H9 (cell line): ENCODE results near the gene APP. TPM values are rescaled to one million over a fixed set of nuclear protein-coding genes. Genes with fewer than 3 reads are reported as not detected.

ENCODE experiments used
- DNase-seq: peaks from one replicate; pipeline ENCODE4 v3.0.0-alpha.2; 2017
- H2AFZ ChIP-seq: one replicate; pipeline ENCODE4 v1.6.1; 2013; ENCODE audit warnings: mild to moderate bottlenecking, low read length, control low read depth, moderate library complexity
- H2AK5ac ChIP-seq: 2 replicates; pipeline ENCODE4 v1.6.1; 2013; ENCODE audit warnings: low read length, control low read depth, mixed read lengths; ENCODE audit not compliant: insufficient read length
- H2BK120ac ChIP-seq: one replicate; pipeline ENCODE4 v1.6.1; 2013; ENCODE audit warnings: low read depth, mild to moderate bottlenecking, low read length, control low read depth, inconsistent platforms; ENCODE audit not compliant: poor library complexity, severe bottlenecking
- H2BK12ac ChIP-seq: 2 replicates; pipeline ENCODE4 v1.6.1; 2013; ENCODE audit warnings: low read length, control low read depth, mixed read lengths, low read depth; ENCODE audit not compliant: insufficient read length
- H2BK15ac ChIP-seq: 2 replicates; pipeline ENCODE4 v1.6.1; 2013; ENCODE audit warnings: low read depth, low read length, control low read depth
- H2BK20ac ChIP-seq: one replicate; pipeline ENCODE4 v1.6.1; 2013; ENCODE audit warnings: low read depth, mild to moderate bottlenecking, low read length, control low read depth, inconsistent platforms; ENCODE audit not compliant: poor library complexity, severe bottlenecking
- H2BK5ac ChIP-seq: 2 replicates; pipeline ENCODE4 v1.6.1; 2013; ENCODE audit warnings: low read length, control low read depth, mixed read lengths; ENCODE audit not compliant: insufficient read length
- H3K14ac ChIP-seq: 2 replicates; pipeline ENCODE4 v1.6.1; 2013; ENCODE audit warnings: low read length, control low read depth; ENCODE audit not compliant: insufficient read depth
- H3K18ac ChIP-seq: 2 replicates; pipeline ENCODE4 v1.6.1; 2013; ENCODE audit warnings: low read depth, mild to moderate bottlenecking, mixed read lengths, low read length, control low read depth; ENCODE audit not compliant: insufficient read length
- H3K23ac ChIP-seq: 2 replicates; pipeline ENCODE4 v1.6.1; 2013; ENCODE audit warnings: low read length, control low read depth, mixed read lengths, low read depth; ENCODE audit not compliant: insufficient read length
- H3K23me2 ChIP-seq: 2 replicates; pipeline ENCODE4 v1.6.1; 2013; ENCODE audit warnings: low read depth, mild to moderate bottlenecking, mixed read lengths, low read length, control low read depth; ENCODE audit not compliant: insufficient read length, poor library complexity, severe bottlenecking
- H3K27ac ChIP-seq: 2 replicates; pipeline ENCODE4 v1.5.1; 2013; ENCODE audit warnings: low read length, control low read depth, mixed read lengths, low read depth; ENCODE audit not compliant: insufficient read length
- H3K27me3 ChIP-seq: 2 replicates; pipeline ENCODE4 v1.6.1; 2013; ENCODE audit warnings: low read length, control low read depth, inconsistent platforms; ENCODE audit not compliant: insufficient read depth
- H3K4ac ChIP-seq: 2 replicates; pipeline ENCODE4 v1.6.1; 2013; ENCODE audit warnings: low read depth, mild to moderate bottlenecking, control low read depth, inconsistent platforms, low read length, moderate library complexity
- H3K4me1 ChIP-seq: 2 replicates; pipeline ENCODE4 v1.6.1; 2013; ENCODE audit warnings: low read length, control low read depth, inconsistent platforms; ENCODE audit not compliant: insufficient read depth
- H3K4me2 ChIP-seq: 2 replicates; pipeline ENCODE4 v1.6.1; 2013; ENCODE audit warnings: low read length, control low read depth, mixed read lengths; ENCODE audit not compliant: insufficient read length, insufficient read depth
- H3K56ac ChIP-seq: 2 replicates; pipeline ENCODE4 v1.6.1; 2013; ENCODE audit warnings: low read depth, mild to moderate bottlenecking, mixed read lengths, low read length, control low read depth; ENCODE audit not compliant: insufficient read length
- H3K79me1 ChIP-seq: 2 replicates; pipeline ENCODE4 v1.6.1; 2013; ENCODE audit warnings: low read depth, mild to moderate bottlenecking, moderate library complexity, low read length, control low read depth, inconsistent platforms; ENCODE audit not compliant: insufficient read depth, poor library complexity, severe bottlenecking
- H3K79me2 ChIP-seq: 2 replicates; pipeline ENCODE4 v1.6.1; 2013; ENCODE audit warnings: low read length, control low read depth, inconsistent platforms; ENCODE audit not compliant: insufficient read depth
- H3K9ac ChIP-seq: 2 replicates; pipeline ENCODE4 v1.6.1; 2013; ENCODE audit warnings: low read length, control low read depth, mixed read lengths; ENCODE audit not compliant: insufficient read length; ENCODE audit errors: extremely low read depth
- H3K9me3 ChIP-seq: one replicate; pipeline ENCODE4 v1.6.1; 2013; ENCODE audit warnings: low read depth, low read length, inconsistent platforms; ENCODE audit not compliant: control insufficient read depth
- H3T11ph ChIP-seq: one replicate; pipeline ENCODE4 v1.6.1; 2013; ENCODE audit warnings: mild to moderate bottlenecking, low read length, control low read depth, inconsistent platforms
- H4K20me1 ChIP-seq: one replicate; pipeline ENCODE4 v1.6.1; 2013; ENCODE audit not compliant: control insufficient read depth, insufficient read length, insufficient read depth
- H4K5ac ChIP-seq: 2 replicates; pipeline ENCODE4 v1.6.1; 2013; ENCODE audit warnings: low read depth, mild to moderate bottlenecking, mixed read lengths, low read length, control low read depth; ENCODE audit not compliant: insufficient read length
- H4K8ac ChIP-seq: replicated peaks from 2 replicates; pipeline ENCODE4 v1.6.1; 2013; ENCODE audit warnings: low read length, control low read depth, mixed read lengths, low read depth; ENCODE audit not compliant: insufficient read length
- H4K91ac ChIP-seq: 2 replicates; pipeline ENCODE4 v1.6.1; 2013; ENCODE audit warnings: low read depth, mild to moderate bottlenecking, moderate library complexity, mixed read lengths, low read length, control low read depth; ENCODE audit not compliant: insufficient read length
- H3K27ac Mint-ChIP-seq, 3 experiments: 2 replicates in 2 of 3; 3 replicates in 1 of 3; pipeline ENCODE4 v1.8.0; 2020 to 2021; ENCODE audit warnings: mixed read lengths in 3 of 3, mild to moderate bottlenecking in 1 of 3, moderate library complexity in 1 of 3
- H3K27me3 Mint-ChIP-seq: 2 replicates; pipeline ENCODE4 v1.8.0; 2021; ENCODE audit warnings: low read depth, mild to moderate bottlenecking, moderate library complexity, mixed read lengths
- H3K36me3 Mint-ChIP-seq, 3 experiments: 2 replicates in 2 of 3; 3 replicates in 1 of 3; pipeline ENCODE4 v1.8.0; 2020 to 2021; ENCODE audit warnings: low read depth in 3 of 3, mixed read lengths in 3 of 3; ENCODE audit not compliant: insufficient read depth in 1 of 3
- H3K4me1 Mint-ChIP-seq, 2 experiments: 2 replicates each; pipeline ENCODE4 v1.8.0; 2020; ENCODE audit warnings: mixed read lengths in 2 of 2
- H3K4me3 Mint-ChIP-seq, 2 experiments: 2 replicates in 1 of 2; 3 replicates in 1 of 2; pipeline ENCODE4 v1.8.0; 2020 to 2021; ENCODE audit warnings: mild to moderate bottlenecking in 2 of 2, mixed read lengths in 2 of 2, moderate library complexity in 1 of 2
- H3K9me3 Mint-ChIP-seq, 2 experiments: 2 replicates in 1 of 2; 3 replicates in 1 of 2; pipeline ENCODE4 v1.8.0; 2020; ENCODE audit warnings: mild to moderate bottlenecking in 2 of 2, mixed read lengths in 2 of 2, moderate library complexity in 1 of 2
- WGBS: extraction: QIAGEN DNeasy Blood & Tissue Kit; methylation state at CpG from one replicate; pipeline ENCODE4 v1.1.7; 2013; ENCODE audit warnings: missing lambda C conversion rate, low lambda C conversion rate, mixed read lengths; ENCODE audit not compliant: insufficient read length; ENCODE audit errors: extremely low coverage; 5-methylcytosine and 5-hydroxymethylcytosine counted together
- total RNA-seq: library from RNA; stranded (reverse); gene quantifications from 2 replicates; pipeline ENCODE4 v1.2.1, GENCODE V29; 2021
- TF ChIP-seq, protein P1 (sequence below): fragments of 200-600 bp; sonication (generic); conservative IDR thresholded peaks from 3 replicates; pipeline ENCODE4 v1.8.0; 2021; ENCODE audit warnings: antibody characterized with exemption, mild to moderate bottlenecking

The APP gene
- total RNA-seq, 1 experiment from 2014 or later = 380 TPM

DNA sequence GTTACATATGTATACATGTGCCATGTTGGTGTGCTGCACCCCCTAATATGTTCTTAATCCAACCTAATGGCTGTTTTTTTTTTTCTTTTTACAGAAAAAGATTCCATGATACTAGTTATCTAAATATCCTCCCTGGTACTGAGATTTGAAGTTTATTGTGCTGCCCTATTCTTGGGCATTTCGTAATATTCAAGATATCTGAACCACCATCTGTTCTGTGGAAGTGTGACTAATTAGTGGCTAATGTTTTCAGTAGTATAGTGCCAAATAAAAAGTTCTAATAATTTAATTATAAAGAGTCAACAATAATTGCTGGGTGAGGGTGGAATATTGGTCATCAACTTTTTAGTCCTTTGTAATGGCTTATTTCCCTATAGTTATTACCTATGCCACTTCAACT lies 218.3 kb downstream of the APP start:
- Histone ChIP-seq H2AFZ (no peak overlapping the region), H3K27me3 (no peaks in the 10 kb centered on the region), H3K79me1 (no peaks in the 10 kb centered on the region), H4K20me1 (no peaks in the 10 kb centered on the region), H4K5ac (no peak overlapping the region), H2AK5ac (no peak overlapping the region), H3K4me1 (no peaks in the 10 kb centered on the region), H3T11ph (no peak overlapping the region), H3K14ac (no peak overlapping the region), H2BK120ac (no peak overlapping the region), H4K8ac (no peak overlapping the region), H2BK12ac (no peak overlapping the region), H3K56ac (no peak overlapping the region), H3K9ac (no peak overlapping the region), H2BK5ac (no peak overlapping the region), H2BK20ac (no peak overlapping the region), H3K4ac (no peak overlapping the region), H3K9me3 (no peaks in the 10 kb centered on the region), H3K23ac (no peak overlapping the region), H3K79me2 (no peaks in the 10 kb centered on the region), H4K91ac (no peak overlapping the region), H3K23me2 (no peaks in the 10 kb centered on the region), H3K4me2 (no peak overlapping the region), H3K18ac (no peak overlapping the region), H2BK15ac (no peak overlapping the region), H3K27ac (no peak overlapping the region)
- WGBS = no CpG with 5 or more reads among the region's 1 CpG
- DNase-seq = no peak
- H3K36me3 Mint-ChIP-seq = peaks cover 40 to 62% (median 51%) of the 10 kb centered on the region in 3 experiments
- no peaks in the 10 kb centered on the region for H3K27me3 Mint-ChIP-seq
- no peak overlapping the region for H3K27ac Mint-ChIP-seq
- peaks cover 0 to 3% of the 10 kb centered on the region in 2 experiments; a peak in 1 of 4 replicates for H3K4me1 Mint-ChIP-seq
- TF ChIP-seq, protein P1, sequence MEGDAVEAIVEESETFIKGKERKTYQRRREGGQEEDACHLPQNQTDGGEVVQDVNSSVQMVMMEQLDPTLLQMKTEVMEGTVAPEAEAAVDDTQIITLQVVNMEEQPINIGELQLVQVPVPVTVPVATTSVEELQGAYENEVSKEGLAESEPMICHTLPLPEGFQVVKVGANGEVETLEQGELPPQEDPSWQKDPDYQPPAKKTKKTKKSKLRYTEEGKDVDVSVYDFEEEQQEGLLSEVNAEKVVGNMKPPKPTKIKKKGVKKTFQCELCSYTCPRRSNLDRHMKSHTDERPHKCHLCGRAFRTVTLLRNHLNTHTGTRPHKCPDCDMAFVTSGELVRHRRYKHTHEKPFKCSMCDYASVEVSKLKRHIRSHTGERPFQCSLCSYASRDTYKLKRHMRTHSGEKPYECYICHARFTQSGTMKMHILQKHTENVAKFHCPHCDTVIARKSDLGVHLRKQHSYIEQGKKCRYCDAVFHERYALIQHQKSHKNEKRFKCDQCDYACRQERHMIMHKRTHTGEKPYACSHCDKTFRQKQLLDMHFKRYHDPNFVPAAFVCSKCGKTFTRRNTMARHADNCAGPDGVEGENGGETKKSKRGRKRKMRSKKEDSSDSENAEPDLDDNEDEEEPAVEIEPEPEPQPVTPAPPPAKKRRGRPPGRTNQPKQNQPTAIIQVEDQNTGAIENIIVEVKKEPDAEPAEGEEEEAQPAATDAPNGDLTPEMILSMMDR = no peak
- no peak overlapping the region for H3K4me3 Mint-ChIP-seq
- H3K9me3 Mint-ChIP-seq = no peaks in the 10 kb centered on the region
